Measurements from ENCODE around the gene ZNF823. TPM values are rescaled to one million over a fixed set of nuclear protein-coding genes. Genes with fewer than 3 reads are reported as not detected.
"Not testable (repeated sequence)": the region's sequence is repeated elsewhere in the genome, so short reads cannot be mapped to it uniquely, and the experiment has no call there.

The ZNF823 gene
- 10 to 100 TPM in 1 of 4 donors, 1 to 10 TPM in 3; 3.4 to 14.2 (median 5.4) TPM for total RNA-seq

GRCh38 chr19:11738746-11739620 lies at the start of gene ZNF823:
TSS of gene ZNF823 (minus strand) at chr19:11738946. CDS start at chr19:11738819, 127 bp downstream.
- DNase-seq (ENCODE audit: low spot score) (peak; percentile 99), ATAC-seq (ENCODE audit: low FRiP score) (peak; percentile 98)
- TF ChIP-seq CTCF (IDR thresholded peaks at IDR 0.05) = no peak

GRCh38 chr19:11787536-11787935 lies 48.8 kb upstream of the ZNF823 start:
- DNase-seq (ENCODE audit: low spot score) (no peak), ATAC-seq (ENCODE audit: low FRiP score) (no peak)
- no peak for TF ChIP-seq CTCF (IDR thresholded peaks at IDR 0.05)

GRCh38 chr19:11784356-11784755 lies 45.6 kb upstream of the ZNF823 start:
- no peak for TF ChIP-seq CTCF (IDR thresholded peaks at IDR 0.05)
- DNase-seq (ENCODE audit: low spot score) (no peak), ATAC-seq (ENCODE audit: low FRiP score) (no peak)

GRCh38 chr19:11783767-11784166 lies 45.0 kb upstream of the ZNF823 start:
- no peak for TF ChIP-seq CTCF (IDR thresholded peaks at IDR 0.05)
- no peak for ATAC-seq (ENCODE audit: low FRiP score)

GRCh38 chr19:11781295-11782057 lies 42.7 kb upstream of the ZNF823 start:
- no peak for TF ChIP-seq CTCF (IDR thresholded peaks at IDR 0.05)

More at GRCh38 chr19:11783767-11784166, 45.0 kb upstream of the ZNF823 start:
- no peak for DNase-seq (ENCODE audit: low spot score)

GRCh38 chr19:11780431-11781020 lies 41.8 kb upstream of the ZNF823 start:
- DNase-seq (ENCODE audit: low spot score) = no peak

More at GRCh38 chr19:11781295-11782057, 42.7 kb upstream of the ZNF823 start:
- DNase-seq (ENCODE audit: low spot score) = no peak
- ATAC-seq (ENCODE audit: low FRiP score) = no peak

GRCh38 chr19:11776669-11777068 lies 37.9 kb upstream of the ZNF823 start:
- not testable (repeated sequence) for DNase-seq (ENCODE audit: low spot score)

More at GRCh38 chr19:11780431-11781020, 41.8 kb upstream of the ZNF823 start:
- TF ChIP-seq CTCF (IDR thresholded peaks at IDR 0.05) = no peak
- ATAC-seq (ENCODE audit: low FRiP score) = no peak

GRCh38 chr19:11771520-11771919 lies 32.8 kb upstream of the ZNF823 start:
- DNase-seq (ENCODE audit: low spot score); ATAC-seq (ENCODE audit: low FRiP score): not testable (repeated sequence)

More at GRCh38 chr19:11776669-11777068, 37.9 kb upstream of the ZNF823 start:
- ATAC-seq (ENCODE audit: low FRiP score) = not testable (repeated sequence)

Measured in omental fat pad (tissue), 4 donors.